ENCODE results near the gene FOXD3.
A peak's percentile ranks its signal among the peaks of the same experiment; 100 is the strongest.

Gene FOXD3

GRCh38 chr1:63316598-63316983, 5.8 kb upstream of the FOXD3 start:
- TF ChIP-seq TAF1 (IDR thresholded peaks at IDR 0.05; ENCODE audit: borderline replicate concordance, insufficient read depth, low read length) (no peak), REST (IDR thresholded peaks at IDR 0.05; ENCODE audit: insufficient read depth in 1 of 2, low read depth in 2 of 2, low read length in 2 of 2) (no peak), FOXP2 (optimal IDR thresholded peaks at IDR 0.05; ENCODE audit: borderline replicate concordance, extremely low read depth, extremely low read length, insufficient read depth) (no peak), POLR2AphosphoS5 (IDR thresholded peaks at IDR 0.05; ENCODE audit: low read depth, low read length) (no peak), SIN3A (IDR thresholded peaks at IDR 0.05; ENCODE audit: borderline replicate concordance, insufficient read depth, low read length) (no peak)

GRCh38 chr1:63316984-63317816, 5.2 kb upstream of the FOXD3 start:
- TF ChIP-seq FOXP2 (optimal IDR thresholded peaks at IDR 0.05; ENCODE audit: borderline replicate concordance, extremely low read depth, extremely low read length, insufficient read depth) (peak; percentile 72), TAF1 (IDR thresholded peaks at IDR 0.05; ENCODE audit: borderline replicate concordance, insufficient read depth, low read length) (no peak)

- TF ChIP-seq FOXP2 (optimal IDR thresholded peaks at IDR 0.05; ENCODE audit: borderline replicate concordance, extremely low read depth, extremely low read length, insufficient read depth) (no peak), POLR2AphosphoS5 (IDR thresholded peaks at IDR 0.05; ENCODE audit: low read depth, low read length) (no peak), SIN3A (IDR thresholded peaks at IDR 0.05; ENCODE audit: borderline replicate concordance, insufficient read depth, low read length) (no peak), REST (IDR thresholded peaks at IDR 0.05; ENCODE audit: insufficient read depth in 1 of 2, low read depth in 2 of 2, low read length in 2 of 2) (no peak), TAF1 (IDR thresholded peaks at IDR 0.05; ENCODE audit: borderline replicate concordance, insufficient read depth, low read length) (no peak)
Observed at GRCh38 chr1:63317817-63318152, 4.6 kb upstream of the FOXD3 start.

GRCh38 chr1:63318201-63318979, 4.0 kb upstream of the FOXD3 start:
- TF ChIP-seq FOXP2 (optimal IDR thresholded peaks at IDR 0.05; ENCODE audit: borderline replicate concordance, extremely low read depth, extremely low read length, insufficient read depth) = no peak
- no peak for TF ChIP-seq TAF1 (IDR thresholded peaks at IDR 0.05; ENCODE audit: borderline replicate concordance, insufficient read depth, low read length)
- no peak for TF ChIP-seq SIN3A (IDR thresholded peaks at IDR 0.05; ENCODE audit: borderline replicate concordance, insufficient read depth, low read length)
- no peak for TF ChIP-seq REST (IDR thresholded peaks at IDR 0.05; ENCODE audit: insufficient read depth in 1 of 2, low read depth in 2 of 2, low read length in 2 of 2)
- TF ChIP-seq POLR2AphosphoS5 (IDR thresholded peaks at IDR 0.05; ENCODE audit: low read depth, low read length) = no peak

GRCh38 chr1:63319046-63320021, 3.0 kb upstream of the FOXD3 start:
- TF ChIP-seq POLR2AphosphoS5 (IDR thresholded peaks at IDR 0.05; ENCODE audit: low read depth, low read length) (no peak), TAF1 (IDR thresholded peaks at IDR 0.05; ENCODE audit: borderline replicate concordance, insufficient read depth, low read length) (no peak), REST (IDR thresholded peaks at IDR 0.05; ENCODE audit: insufficient read depth in 1 of 2, low read depth in 2 of 2, low read length in 2 of 2) (no peak), SIN3A (IDR thresholded peaks at IDR 0.05; ENCODE audit: borderline replicate concordance, insufficient read depth, low read length) (no peak)
